ENCODE results near the gene RPF1. TPM values are rescaled to one million over a fixed set of nuclear protein-coding genes. Genes with fewer than 3 reads are reported as not detected.

Gene RPF1
- total and polyA plus RNA-seq, 2 of the 4 experiments (the other 2 are of a cell fraction), result 28.4 to 30.3 TPM

GRCh38 chr1:84510668-84511067, 31.6 kb downstream of the RPF1 start:
- no CpG with 5 or more reads among the region's 3 CpGs for WGBS, 2 experiments (ENCODE audit: extremely low coverage in 2 of 2, insufficient read length in 1 of 2)
- no peak for DNase-seq
- no peak overlapping the region for H2AK9ac ChIP-seq (replicated peaks; ENCODE audit: low read depth, low read length, poor library complexity)
- H2BK15ac ChIP-seq (ENCODE audit: low read depth, low read length), result no peak overlapping the region
- ATAC-seq (ENCODE audit: low read depth), result no peak
- no peak overlapping the region for H4K8ac ChIP-seq (ENCODE audit: low read depth in 2 of 2, low read length in 2 of 2)
- H3K4me1 ChIP-seq (ENCODE audit: control insufficient read depth, insufficient read depth, low read length), result no peaks in the 10 kb centered on the region
- H3K56ac ChIP-seq (ENCODE audit: extremely low read depth, insufficient read depth, low read length), result no peak overlapping the region
- no peak overlapping the region for H3K4ac ChIP-seq (ENCODE audit: low read depth, low read length)
- peaks cover 2% of the 10 kb centered on the region; the same call in 1 of the 2 replicates for H4K20me1 ChIP-seq (ENCODE audit: insufficient read depth, low read length)
- dilution Hi-C loops (cut with HindIII; ENCODE audit: low sequenced_read_pairs, unreplicated experiment) (no loop called here), in situ Hi-C loops (cut with MboI; ENCODE audit: low sequenced_read_pairs) (no loop called here), intact Hi-C loops (cut with micrococcal nuclease) (no loop called here)
- H3K9me1 ChIP-seq (ENCODE audit: insufficient read depth, low read length), result no peaks in the 10 kb centered on the region
- no peaks in the 10 kb centered on the region for H3K36me3 ChIP-seq (ENCODE audit: control insufficient read depth, insufficient read depth, low read length)
- H2AK5ac ChIP-seq (ENCODE audit: low read depth, low read length), result no peak overlapping the region
- no peak overlapping the region for H3K23ac ChIP-seq (ENCODE audit: low read depth, low read length)
- CTCF ChIA-PET, result no interaction called here
- TF ChIP-seq MAZ (IDR thresholded peaks at IDR 0.05; ENCODE audit: borderline replicate concordance, low read depth, low read length) (no peak), ELK1 (IDR thresholded peaks at IDR 0.05; ENCODE audit: borderline replicate concordance, low read depth, low read length) (no peak), SMC3 (IDR thresholded peaks at IDR 0.05; ENCODE audit: low read depth, low read length) (no peak), MXI1 (IDR thresholded peaks at IDR 0.05; ENCODE audit: borderline replicate concordance, low read depth, low read length) (no peak), FOS (IDR thresholded peaks at IDR 0.05; ENCODE audit: low read depth, low read length) (no peak), USF2 (IDR thresholded peaks at IDR 0.05; ENCODE audit: low read depth, low read length) (no peak), CHD1 (IDR thresholded peaks at IDR 0.05; ENCODE audit: low read depth, low read length) (no peak), BHLHE40 (IDR thresholded peaks at IDR 0.05; ENCODE audit: low read depth, low read length) (no peak), POLR2A (IDR thresholded peaks at IDR 0.05; ENCODE audit: low read depth, low read length) (no peak), NFE2L2 (IDR thresholded peaks at IDR 0.05; ENCODE audit: low read depth, low read length) (no peak), CTCF (conservative IDR thresholded peaks at IDR 0.05; ENCODE audit: low read depth, low read length) (no peak), RCOR1 (IDR thresholded peaks at IDR 0.05; ENCODE audit: insufficient replicate concordance, low read length) (no peak), MAFK (IDR thresholded peaks at IDR 0.05; ENCODE audit: low read depth, low read length) (no peak), CEBPB (IDR thresholded peaks at IDR 0.05; ENCODE audit: low read depth, low read length) (no peak), RAD21 (IDR thresholded peaks at IDR 0.05; ENCODE audit: low read length) (no peak), RFX5 (IDR thresholded peaks at IDR 0.05; ENCODE audit: low read depth, low read length) (no peak)
- H3K9me3 ChIP-seq (ENCODE audit: control insufficient read depth, insufficient read depth, low read length), result no peaks in the 10 kb centered on the region
- H3K4me2 ChIP-seq (ENCODE audit: low read depth, low read length), result no peak overlapping the region
- no peak overlapping the region for H2BK120ac ChIP-seq (ENCODE audit: low read depth, low read length)
- BruUV-seq (replicated peaks), result no TSS peak
- H2AFZ ChIP-seq (replicated peaks; ENCODE audit: low read length, poor library complexity), result no peak overlapping the region
- H3K27me3 ChIP-seq (ENCODE audit: control insufficient read depth, insufficient read depth, low read length), result no peaks in the 10 kb centered on the region
- H4K91ac ChIP-seq (ENCODE audit: insufficient read depth, low read depth, low read length), result no peak overlapping the region
- H2BK20ac ChIP-seq (ENCODE audit: low read depth, low read length), result no peak overlapping the region
- no peak overlapping the region for H4K5ac ChIP-seq (ENCODE audit: low read depth, low read length)
- H3K4me3 ChIP-seq (ENCODE audit: insufficient read depth, low read depth, low read length), result no peak overlapping the region
- H2BK5ac ChIP-seq (ENCODE audit: low read depth, low read length, poor library complexity, severe bottlenecking), result no peak overlapping the region
- H3K9ac ChIP-seq (ENCODE audit: low read depth, low read length), result no peak overlapping the region
- no peak overlapping the region for H3K27ac ChIP-seq (ENCODE audit: insufficient read depth, low read length)
- no peak overlapping the region for H3K18ac ChIP-seq (ENCODE audit: low read depth, low read length)
- POLR2A ChIA-PET (ENCODE audit: unreplicated experiment), result no interaction called here
- peaks cover 0 to 7% of the 10 kb centered on the region in 2 experiments; a peak in 3 of 4 replicates for H3K79me1 ChIP-seq (ENCODE audit: low read depth in 1 of 2, low read length in 2 of 2)
- no peak overlapping the region for H3K14ac ChIP-seq (replicated peaks; ENCODE audit: low read depth, low read length)

All from IMR-90 (cell line).